NB4 (cell line): ENCODE measurements around the gene STX1B.

Source experiments
- DNase-seq: peaks from one replicate; pipeline ENCODE4 v3.0.0; 2010; ENCODE audit warnings: low read depth
- H3K4me3 ChIP-seq: one replicate; pipeline ENCODE4 v1.5.1; 2011; ENCODE audit warnings: mild to moderate bottlenecking, low read depth, low read length, moderate library complexity
- MYC ChIP-seq: IDR thresholded peaks from 2 replicates; pipeline ENCODE4 v1.6.1; 2011; ENCODE audit warnings: low read depth, low read length
- POLR2A ChIP-seq: IDR thresholded peaks from 2 replicates; pipeline ENCODE4 v1.6.1; 2011; ENCODE audit warnings: mild to moderate bottlenecking; ENCODE audit not compliant: insufficient read length; ENCODE audit errors: extremely low read depth
- TF ChIP-seq, protein P1 (sequence below): IDR thresholded peaks from one replicate; pipeline ENCODE4 v1.5.1; 2012; ENCODE audit warnings: low read depth, low read length
- TF ChIP-seq, protein P2 (sequence below): IDR thresholded peaks from 2 replicates; pipeline ENCODE4 v1.6.1; 2011; ENCODE audit warnings: low read depth, low read length

Gene STX1B

DNA sequence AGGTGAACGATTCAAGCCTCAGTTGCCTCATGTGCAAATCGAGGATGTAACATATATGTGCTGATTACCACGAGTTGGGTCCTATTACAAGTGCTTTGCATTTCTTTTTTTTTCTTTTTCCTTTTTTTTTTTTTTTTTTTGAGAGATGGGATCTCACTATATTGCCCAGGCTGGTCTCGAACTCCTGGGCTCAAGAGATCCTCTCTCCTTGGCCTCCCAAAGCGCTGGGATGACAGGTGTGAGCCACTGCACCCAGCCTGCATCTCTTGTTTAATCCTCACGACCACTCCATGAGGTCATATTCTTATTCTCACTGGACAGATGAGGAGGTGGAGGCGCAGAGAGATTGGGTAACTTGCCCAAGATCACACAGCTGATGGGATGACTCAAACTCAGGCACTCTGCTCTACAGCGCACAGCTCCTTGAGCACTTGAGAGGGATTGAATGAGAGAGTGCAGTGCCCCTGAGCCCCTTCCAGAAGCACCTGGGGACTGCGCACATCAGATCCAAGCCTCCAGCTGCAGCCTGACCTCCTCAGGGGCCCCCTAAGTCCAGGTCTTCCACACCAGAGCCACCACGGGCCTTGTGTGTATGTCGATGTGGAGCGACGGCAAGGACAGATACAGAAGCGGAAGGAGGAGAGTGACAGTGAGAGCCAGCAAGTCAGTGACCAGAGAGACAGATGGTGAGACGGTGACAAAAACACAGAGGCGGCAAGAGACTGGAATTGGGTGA lies 4.9 kb downstream of the STX1B start:
- H3K4me3 ChIP-seq, result no peak overlapping the region
- DNase-seq, result no peak
- no peak for TF ChIP-seq POLR2A
- TF ChIP-seq, protein P1, sequence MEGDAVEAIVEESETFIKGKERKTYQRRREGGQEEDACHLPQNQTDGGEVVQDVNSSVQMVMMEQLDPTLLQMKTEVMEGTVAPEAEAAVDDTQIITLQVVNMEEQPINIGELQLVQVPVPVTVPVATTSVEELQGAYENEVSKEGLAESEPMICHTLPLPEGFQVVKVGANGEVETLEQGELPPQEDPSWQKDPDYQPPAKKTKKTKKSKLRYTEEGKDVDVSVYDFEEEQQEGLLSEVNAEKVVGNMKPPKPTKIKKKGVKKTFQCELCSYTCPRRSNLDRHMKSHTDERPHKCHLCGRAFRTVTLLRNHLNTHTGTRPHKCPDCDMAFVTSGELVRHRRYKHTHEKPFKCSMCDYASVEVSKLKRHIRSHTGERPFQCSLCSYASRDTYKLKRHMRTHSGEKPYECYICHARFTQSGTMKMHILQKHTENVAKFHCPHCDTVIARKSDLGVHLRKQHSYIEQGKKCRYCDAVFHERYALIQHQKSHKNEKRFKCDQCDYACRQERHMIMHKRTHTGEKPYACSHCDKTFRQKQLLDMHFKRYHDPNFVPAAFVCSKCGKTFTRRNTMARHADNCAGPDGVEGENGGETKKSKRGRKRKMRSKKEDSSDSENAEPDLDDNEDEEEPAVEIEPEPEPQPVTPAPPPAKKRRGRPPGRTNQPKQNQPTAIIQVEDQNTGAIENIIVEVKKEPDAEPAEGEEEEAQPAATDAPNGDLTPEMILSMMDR, result no peak
- TF ChIP-seq MYC, result no peak
- TF ChIP-seq, protein P2, sequence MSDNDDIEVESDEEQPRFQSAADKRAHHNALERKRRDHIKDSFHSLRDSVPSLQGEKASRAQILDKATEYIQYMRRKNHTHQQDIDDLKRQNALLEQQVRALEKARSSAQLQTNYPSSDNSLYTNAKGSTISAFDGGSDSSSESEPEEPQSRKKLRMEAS, result no peak

DNA sequence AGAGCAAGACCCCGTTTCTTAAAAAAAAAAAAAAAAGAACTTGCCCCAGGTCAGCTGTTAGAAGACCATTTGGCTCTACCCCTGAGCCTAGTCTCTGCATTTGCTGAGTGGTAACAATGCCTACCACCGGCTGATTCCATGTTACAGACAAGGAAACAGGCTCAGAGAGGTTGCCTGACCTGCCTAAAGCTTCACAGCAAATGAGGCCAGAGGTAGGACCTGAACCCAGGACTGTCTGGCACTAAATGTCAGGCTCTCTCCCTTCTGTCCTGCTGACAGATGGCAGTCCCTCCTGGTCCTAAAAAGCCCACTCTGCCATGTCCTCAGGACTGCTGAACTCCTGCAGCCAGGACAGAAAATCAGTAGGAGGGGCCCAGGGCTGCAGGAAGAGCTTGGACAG lies 5.8 kb downstream of the STX1B start:
- no peak for DNase-seq
- TF ChIP-seq, protein P1, result no peak
- no peak for TF ChIP-seq MYC
- TF ChIP-seq, protein P2, result no peak
- TF ChIP-seq POLR2A, result no peak
- no peak overlapping the region for H3K4me3 ChIP-seq

DNA sequence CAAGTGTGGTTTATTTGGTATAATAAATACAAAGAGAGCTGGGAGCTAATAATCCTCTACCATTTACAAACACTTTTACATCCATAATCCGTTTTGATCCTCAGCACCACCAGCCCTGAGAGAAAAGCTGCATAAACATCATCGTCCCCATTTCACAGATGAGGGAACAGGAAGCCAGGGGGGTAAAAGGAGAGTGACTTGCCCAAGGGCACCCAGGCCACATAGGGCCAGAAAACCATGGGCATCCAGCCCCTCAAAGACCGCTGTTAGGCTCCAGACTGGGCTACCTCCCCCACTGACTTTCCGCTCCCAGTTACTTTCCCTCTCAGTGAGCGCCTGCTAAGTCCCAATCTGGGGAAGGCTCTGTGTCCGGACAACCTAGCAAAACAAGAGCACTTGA lies 6.7 kb downstream of the STX1B start:
- TF ChIP-seq, protein P2, result no peak
- no peak for TF ChIP-seq MYC
- TF ChIP-seq, protein P1, result no peak
- no peak for TF ChIP-seq POLR2A
- no peak for DNase-seq
- no peak overlapping the region for H3K4me3 ChIP-seq

DNA sequence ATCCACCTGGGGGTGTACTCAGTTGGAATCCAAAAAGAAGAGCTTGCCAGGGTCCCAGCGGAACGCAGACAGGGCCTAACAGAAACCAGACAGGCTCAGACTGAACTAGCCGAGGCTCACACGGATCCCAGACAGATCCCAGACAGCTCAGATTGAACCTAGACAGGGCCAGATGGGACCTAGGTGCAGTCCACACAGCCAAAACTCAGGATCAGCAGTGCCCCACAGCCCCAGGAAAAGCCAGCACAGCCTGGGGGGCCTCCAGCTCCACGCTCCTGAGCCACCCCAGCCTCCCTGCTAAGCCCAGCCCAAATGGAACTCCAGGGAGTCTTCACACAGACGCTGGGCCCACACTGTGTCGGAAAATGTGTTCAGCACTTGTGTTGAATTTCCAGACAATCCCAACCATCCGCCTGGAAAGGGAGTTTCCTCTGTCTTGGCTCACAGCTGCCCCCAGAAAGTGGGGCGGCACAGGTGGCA lies 7.5 kb downstream of the STX1B start:
- DNase-seq, result no peak
- no peak for TF ChIP-seq MYC
- TF ChIP-seq, protein P2, result no peak
- no peak for TF ChIP-seq POLR2A
- TF ChIP-seq, protein P1, result no peak
- no peak overlapping the region for H3K4me3 ChIP-seq

DNA sequence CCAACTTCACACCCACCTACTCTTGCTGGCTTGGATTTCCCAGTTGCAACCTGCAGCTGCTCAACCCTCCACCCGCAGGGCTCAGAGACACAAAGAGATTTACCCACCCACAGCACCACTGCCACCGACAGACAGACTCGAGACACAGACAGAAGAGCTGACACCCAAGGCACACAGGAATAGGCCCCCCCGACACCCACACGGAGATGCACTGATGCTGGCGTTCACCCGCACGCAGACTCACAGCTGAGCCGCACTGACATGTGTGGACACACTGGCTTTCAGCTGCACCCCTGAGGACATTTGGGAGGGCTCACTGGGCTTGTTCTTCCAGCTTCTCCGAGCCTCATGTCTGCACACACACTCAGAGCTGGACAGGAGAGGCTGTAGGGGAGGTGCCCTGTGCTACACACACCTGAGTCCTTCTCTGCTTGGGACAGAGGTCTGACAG lies 8.2 kb downstream of the STX1B start:
- H3K4me3 ChIP-seq, result no peak overlapping the region
- DNase-seq, result no peak
- TF ChIP-seq MYC, result no peak
- TF ChIP-seq, protein P1, result no peak
- no peak for TF ChIP-seq POLR2A
- TF ChIP-seq, protein P2, result no peak
